ENCODE results near the gene SENP6.

Gene SENP6

GRCh38 chr6:75624335-75624734 lies 22.7 kb downstream of the SENP6 start:
- TF ChIP-seq FOXP2 (optimal IDR thresholded peaks at IDR 0.05; ENCODE audit: borderline replicate concordance, extremely low read depth, extremely low read length, insufficient read depth): no peak
- TF ChIP-seq POLR2AphosphoS5 (IDR thresholded peaks at IDR 0.05; ENCODE audit: low read depth, low read length): no peak
- no peak for TF ChIP-seq REST (IDR thresholded peaks at IDR 0.05; ENCODE audit: insufficient read depth in 1 of 2, low read depth in 2 of 2, low read length in 2 of 2)
- TF ChIP-seq TAF1 (IDR thresholded peaks at IDR 0.05; ENCODE audit: borderline replicate concordance, insufficient read depth, low read length): no peak
- TF ChIP-seq SIN3A (IDR thresholded peaks at IDR 0.05; ENCODE audit: borderline replicate concordance, insufficient read depth, low read length): no peak

DNA sequence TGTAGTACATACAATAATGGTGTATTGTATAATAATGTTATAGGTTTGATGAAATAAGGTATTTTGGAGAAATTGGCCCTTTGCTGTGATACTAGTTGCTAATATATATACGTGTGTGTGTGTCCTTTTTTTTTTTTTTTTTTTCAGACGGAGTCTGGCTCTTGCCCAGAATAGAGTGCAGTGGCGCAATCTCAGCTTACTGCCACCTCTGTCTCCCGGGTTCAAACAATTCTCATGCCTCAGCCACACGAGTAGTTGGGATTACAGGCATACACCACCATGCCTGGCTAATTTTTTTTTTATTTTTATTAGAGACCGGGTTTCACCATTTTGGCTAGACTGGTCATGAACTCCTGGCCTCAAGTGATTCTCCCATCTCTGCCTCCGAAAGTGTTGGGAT lies 23.3 kb downstream of the SENP6 start:
- TF ChIP-seq FOXP2 (optimal IDR thresholded peaks at IDR 0.05; ENCODE audit: borderline replicate concordance, extremely low read depth, extremely low read length, insufficient read depth) (no peak), SIN3A (IDR thresholded peaks at IDR 0.05; ENCODE audit: borderline replicate concordance, insufficient read depth, low read length) (no peak), POLR2AphosphoS5 (IDR thresholded peaks at IDR 0.05; ENCODE audit: low read depth, low read length) (no peak), TAF1 (IDR thresholded peaks at IDR 0.05; ENCODE audit: borderline replicate concordance, insufficient read depth, low read length) (no peak), REST (IDR thresholded peaks at IDR 0.05; ENCODE audit: insufficient read depth in 1 of 2, low read depth in 2 of 2, low read length in 2 of 2) (no peak)

- no peak for TF ChIP-seq TAF1 (IDR thresholded peaks at IDR 0.05; ENCODE audit: borderline replicate concordance, insufficient read depth, low read length)
- TF ChIP-seq REST (IDR thresholded peaks at IDR 0.05; ENCODE audit: insufficient read depth in 1 of 2, low read depth in 2 of 2, low read length in 2 of 2): no peak
- TF ChIP-seq SIN3A (IDR thresholded peaks at IDR 0.05; ENCODE audit: borderline replicate concordance, insufficient read depth, low read length): no peak
- TF ChIP-seq POLR2AphosphoS5 (IDR thresholded peaks at IDR 0.05; ENCODE audit: low read depth, low read length): no peak
- no peak for TF ChIP-seq FOXP2 (optimal IDR thresholded peaks at IDR 0.05; ENCODE audit: borderline replicate concordance, extremely low read depth, extremely low read length, insufficient read depth)
Observed at GRCh38 chr6:75626561-75626960, 24.9 kb downstream of the SENP6 start.

DNA sequence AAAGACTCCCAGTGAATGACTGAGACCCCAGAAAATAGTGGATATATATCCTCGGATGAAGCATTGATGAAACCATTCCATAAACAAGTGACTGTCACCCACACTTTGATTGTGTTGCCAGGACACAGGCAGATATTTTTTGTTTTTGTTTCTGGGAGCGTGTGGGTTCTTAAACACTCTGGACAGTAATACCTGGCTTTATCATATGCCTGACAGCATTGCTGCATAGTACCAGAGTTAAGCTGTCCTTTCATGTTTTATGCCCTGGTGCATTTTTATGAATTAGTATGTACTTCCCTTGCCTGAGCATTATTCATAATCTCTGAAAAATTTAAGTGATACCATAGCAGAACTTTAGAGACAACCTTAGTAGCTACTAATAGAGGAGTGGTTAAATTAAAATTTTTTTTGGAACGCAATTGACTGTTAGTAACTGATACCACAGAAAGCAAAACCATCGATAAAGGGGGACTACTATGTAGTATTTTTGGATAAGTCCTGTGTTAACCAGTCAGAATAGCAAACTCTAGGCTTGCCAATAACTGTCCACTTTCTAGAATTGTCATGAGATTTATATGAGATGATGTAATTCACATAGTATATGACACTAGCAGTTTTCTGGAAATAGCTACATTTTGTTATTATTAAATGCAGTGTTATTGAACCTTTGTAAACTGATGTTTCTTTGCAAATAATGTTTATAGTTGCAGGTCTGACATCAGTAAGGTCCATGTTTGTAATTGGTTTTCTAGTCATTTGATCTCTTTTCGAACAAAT lies 30.4 kb downstream of the SENP6 start:
- TF ChIP-seq REST (IDR thresholded peaks at IDR 0.05; ENCODE audit: insufficient read depth in 1 of 2, low read depth in 2 of 2, low read length in 2 of 2) (no peak), POLR2AphosphoS5 (IDR thresholded peaks at IDR 0.05; ENCODE audit: low read depth, low read length) (no peak), FOXP2 (optimal IDR thresholded peaks at IDR 0.05; ENCODE audit: borderline replicate concordance, extremely low read depth, extremely low read length, insufficient read depth) (no peak), TAF1 (IDR thresholded peaks at IDR 0.05; ENCODE audit: borderline replicate concordance, insufficient read depth, low read length) (no peak), SIN3A (IDR thresholded peaks at IDR 0.05; ENCODE audit: borderline replicate concordance, insufficient read depth, low read length) (no peak)

Measured in PFSK-1 (cell line).